ENCODE measurements around the gene UNC119B. TPM values are rescaled to one million over a fixed set of nuclear protein-coding genes. Genes with fewer than 3 reads are reported as not detected.

UNC119B gene
- total RNA-seq, 4 donors from 2014 or later: 20.4 to 27.1 (median 22.1) TPM

- DNase-seq (ENCODE audit: low spot score in 2 of 2): no peak
- Histone ChIP-seq H3K27me3 (no peaks in the 10 kb centered on the region), H3K4me3 (no peak overlapping the region), H3K4me1 (no peaks in the 10 kb centered on the region), H3K9me3 (peaks cover 0 to 8% (median 0%) of the 10 kb centered on the region in 4 donors), H3K36me3 (peaks cover 0 to 10% (median 0%) of the 10 kb centered on the region in 3 donors), H3K27ac (no peak overlapping the region)
- TF ChIP-seq POLR2A (IDR thresholded peaks at IDR 0.05) (no peak), CTCF (IDR thresholded peaks at IDR 0.05) (no peak), EP300 (IDR thresholded peaks at IDR 0.05) (no peak)
Observed at GRCh38 chr12:120755269-120755668, 45.0 kb downstream of the UNC119B start.

- Histone ChIP-seq H3K27me3 (no peaks in the 10 kb centered on the region), H3K4me3 (no peak overlapping the region), H3K36me3 (peaks cover 0 to 18% (median 0%) of the 10 kb centered on the region in 3 donors), H3K27ac (no peak overlapping the region), H3K4me1 (peaks cover 0 to 14% (median 6%) of the 10 kb centered on the region in 4 donors), H3K9me3 (peaks cover 0 to 8% (median 0%) of the 10 kb centered on the region in 4 donors)
- DNase-seq (ENCODE audit: low spot score in 2 of 2): no peak
- TF ChIP-seq POLR2A (IDR thresholded peaks at IDR 0.05) (no peak), EP300 (IDR thresholded peaks at IDR 0.05) (no peak), CTCF (IDR thresholded peaks at IDR 0.05) (no peak)
- 63 to 66% methylated on average over 4 of the region's 4 CpGs for WGBS, 2 donors
Observed at GRCh38 chr12:120757226-120757742, 47.0 kb downstream of the UNC119B start.

GRCh38 chr12:120757949-120758348 is 47.7 kb downstream of the UNC119B start:
- 82 to 91% methylated on average over 6 of the region's 6 CpGs for WGBS, 2 donors

GRCh38 chr12:120758798-120759590 is 48.7 kb downstream of the UNC119B start:
- no peaks in the 10 kb centered on the region for H3K27me3 ChIP-seq
- H3K36me3 ChIP-seq: peaks cover 0 to 29% (median 0%) of the 10 kb centered on the region in 3 donors
- H3K27ac ChIP-seq: no peak overlapping the region
- WGBS, 2 donors: 82 to 92% methylated on average over 7 of the region's 7 CpGs
- H3K4me3 ChIP-seq: no peak overlapping the region
- H3K4me1 ChIP-seq: peaks cover 0 to 18% (median 7%) of the 10 kb centered on the region in 4 donors
- TF ChIP-seq CTCF (IDR thresholded peaks at IDR 0.05): no peak
- TF ChIP-seq EP300 (IDR thresholded peaks at IDR 0.05): no peak
- TF ChIP-seq POLR2A (IDR thresholded peaks at IDR 0.05): no peak
- H3K9me3 ChIP-seq: peaks cover 0 to 8% (median 0%) of the 10 kb centered on the region in 4 donors
- no peak for DNase-seq (ENCODE audit: low spot score in 2 of 2)

More at GRCh38 chr12:120757949-120758348, 47.7 kb downstream of the UNC119B start:
- Histone ChIP-seq H3K27me3 (no peaks in the 10 kb centered on the region), H3K27ac (no peak overlapping the region), H3K36me3 (peaks cover 0 to 21% (median 0%) of the 10 kb centered on the region in 3 donors), H3K4me1 (peaks cover 0 to 17% (median 7%) of the 10 kb centered on the region in 4 donors), H3K4me3 (no peak overlapping the region), H3K9me3 (peaks cover 0 to 8% (median 0%) of the 10 kb centered on the region in 4 donors)
- no peak for DNase-seq (ENCODE audit: low spot score in 2 of 2)
- TF ChIP-seq POLR2A (IDR thresholded peaks at IDR 0.05): no peak
- no peak for TF ChIP-seq CTCF (IDR thresholded peaks at IDR 0.05)
- no peak for TF ChIP-seq EP300 (IDR thresholded peaks at IDR 0.05)

Data from tibial nerve (tissue), 4 donors.